ENCODE data around the gene PPP1CB.

- TF ChIP-seq EP300 (IDR thresholded peaks at IDR 0.05; ENCODE audit: low read depth) (no peak), CTCF (IDR thresholded peaks at IDR 0.05) (no peak), POLR2A (IDR thresholded peaks at IDR 0.05) (no peak), POLR2AphosphoS5 (IDR thresholded peaks at IDR 0.05) (no peak)
Measured at GRCh38 chr2:28818053-28818452, 66.4 kb downstream of the PPP1CB start.

All from transverse colon (tissue), 4 donors.